Renal pelvis (tissue), 4 donors: Measurements from ENCODE around the gene ITPKB. TPM values are rescaled to one million over a fixed set of nuclear protein-coding genes. Genes with fewer than 3 reads are reported as not detected.

Source experiments
- DNase-seq: peaks from one replicate; pipeline ENCODE4 v3.0.0-alpha.2; 2013
- polyA plus RNA-seq, 3 donors: library from polyadenylated mRNA; unstranded; fragments of 120-200 nt; gene quantifications; one replicate each; pipeline ENCODE4 v1.2.1, GENCODE V29; 2013; ENCODE audit not compliant: insufficient read length in 3 of 3

Gene ITPKB
- polyA plus RNA-seq, 3 donors = 23.8 to 25.5 (median 25.0) TPM

DNA sequence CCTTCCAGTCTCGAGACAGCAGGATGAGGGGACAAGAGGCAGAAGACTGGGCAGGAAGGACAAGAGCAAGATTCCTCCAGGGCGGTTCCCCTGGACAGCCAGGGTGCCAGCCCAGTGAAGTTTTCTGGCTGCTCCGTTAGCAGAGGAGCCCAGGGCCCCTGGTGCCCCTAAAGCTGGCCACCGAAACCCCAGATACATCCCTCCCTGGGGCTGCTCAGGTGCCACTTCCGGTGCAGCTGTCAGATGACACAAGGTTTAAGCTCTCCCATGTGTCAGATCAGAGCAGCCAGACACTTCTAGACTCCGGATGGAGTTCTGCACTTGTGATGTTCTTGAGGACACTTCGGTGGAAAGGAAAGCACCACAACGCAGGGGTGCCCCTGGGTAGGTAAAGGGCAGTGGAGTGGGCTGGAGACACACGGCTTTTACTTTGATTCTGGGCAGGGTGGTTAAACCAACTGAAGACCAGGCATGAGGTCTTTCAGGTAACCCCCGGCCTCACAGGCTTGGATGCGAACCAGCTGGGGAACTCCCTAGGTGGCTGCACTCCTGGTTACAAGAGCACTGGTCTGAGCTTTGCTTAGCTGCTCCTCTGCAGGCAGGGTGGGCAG lies 85.7 kb downstream of the ITPKB start:
- DNase-seq = no peak

DNA sequence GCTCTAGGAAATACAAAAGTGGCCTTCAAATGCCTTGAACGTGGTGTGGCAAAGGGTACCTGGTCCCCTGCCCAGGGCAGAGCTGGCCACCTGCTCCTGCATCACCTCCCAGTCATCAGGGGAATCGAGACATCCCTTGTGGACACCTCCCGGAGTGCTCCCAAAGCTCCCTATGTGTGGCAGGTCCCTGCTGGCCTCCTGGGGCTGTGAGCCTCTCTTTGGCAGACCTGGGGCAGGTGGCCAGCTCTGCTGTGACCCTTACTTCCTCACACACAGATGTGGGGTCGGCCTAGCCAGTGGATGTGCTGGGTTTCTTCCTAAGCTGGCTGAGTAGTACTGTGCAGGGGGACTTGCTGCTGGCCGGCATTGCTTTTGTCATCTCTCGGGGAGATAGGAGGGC lies 86.5 kb downstream of the ITPKB start:
- no peak for DNase-seq

DNA sequence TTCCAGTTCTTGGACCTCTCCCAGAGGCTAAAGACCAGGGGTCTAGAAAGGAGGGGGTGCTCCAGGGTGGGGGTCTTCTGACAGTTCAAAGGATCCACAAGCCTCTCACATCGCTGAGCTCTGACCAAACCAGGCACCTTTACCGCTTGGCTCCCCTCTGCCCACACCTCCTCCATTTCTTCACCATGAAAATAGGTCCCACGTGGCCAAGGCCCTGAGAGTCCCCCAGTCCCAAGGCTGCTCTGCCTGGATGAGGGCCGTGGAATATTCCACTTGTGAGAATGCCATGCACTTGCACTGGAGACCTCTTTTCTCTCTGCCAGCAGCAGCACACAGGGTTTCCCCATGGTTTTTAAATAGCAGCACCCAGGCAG lies 87.4 kb downstream of the ITPKB start:
- no peak for DNase-seq

DNA sequence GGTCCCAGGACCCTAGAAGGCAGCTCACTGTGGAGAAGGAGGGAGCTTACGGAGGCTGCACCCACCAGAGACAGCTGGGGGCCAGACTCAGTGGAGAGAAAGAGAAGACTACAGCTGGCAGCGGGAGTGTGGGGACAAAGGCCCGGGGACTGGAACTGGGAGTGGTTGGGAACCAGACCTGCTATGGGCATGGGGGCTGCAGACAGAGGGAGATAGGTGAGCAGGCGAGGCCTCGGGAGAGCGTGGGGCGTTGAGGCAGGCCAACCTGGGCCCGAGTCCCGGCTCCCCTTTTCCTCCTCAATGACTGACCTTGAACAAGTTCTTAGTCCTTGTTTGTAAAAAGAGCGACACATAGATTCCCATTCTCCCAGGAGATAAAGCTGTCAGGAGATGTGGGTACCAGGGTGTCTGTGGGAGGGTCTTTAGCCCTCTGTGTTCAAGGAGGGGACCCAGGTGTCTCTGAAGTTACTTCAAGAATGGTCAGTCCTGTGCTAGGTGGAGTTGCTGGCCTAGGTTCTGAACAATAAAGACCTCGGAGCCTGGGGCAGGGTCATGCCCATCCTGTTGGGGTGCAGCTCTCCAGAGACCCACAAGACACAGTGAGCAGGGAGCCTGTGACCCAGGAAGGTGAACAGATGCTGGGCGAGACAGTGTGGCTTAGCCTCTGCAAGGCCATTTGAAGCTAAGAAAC lies 87.9 kb downstream of the ITPKB start:
- DNase-seq = no peak

DNA sequence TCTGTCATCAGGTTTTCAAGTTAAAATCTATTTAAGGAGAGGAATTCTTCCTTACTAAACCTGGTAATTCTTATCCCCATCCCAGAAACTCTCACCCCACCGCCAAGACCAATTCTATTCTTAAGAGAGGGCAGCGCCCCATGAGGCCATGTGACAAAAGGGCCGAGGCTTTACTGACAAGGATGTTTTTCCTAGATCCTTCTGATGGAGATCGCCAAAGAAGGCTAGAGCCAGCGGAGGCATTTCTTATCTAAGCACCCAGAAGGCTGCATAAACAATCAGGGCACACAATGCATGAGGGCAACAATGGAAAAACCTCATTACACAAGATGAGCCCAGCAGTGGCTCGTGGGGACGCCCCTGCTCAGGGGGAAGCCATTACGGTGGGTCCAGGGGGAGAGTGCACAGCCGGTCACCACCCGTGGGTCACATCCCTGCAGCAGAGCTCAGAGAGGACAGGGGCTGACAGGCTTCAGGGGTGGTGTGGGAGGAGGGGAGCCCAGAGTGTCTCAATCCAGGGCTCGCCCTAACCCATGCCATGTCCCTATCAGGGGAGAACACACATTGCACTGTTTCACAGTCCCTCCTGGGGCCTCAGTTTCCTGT lies 88.7 kb downstream of the ITPKB start:
- no peak for DNase-seq

DNA sequence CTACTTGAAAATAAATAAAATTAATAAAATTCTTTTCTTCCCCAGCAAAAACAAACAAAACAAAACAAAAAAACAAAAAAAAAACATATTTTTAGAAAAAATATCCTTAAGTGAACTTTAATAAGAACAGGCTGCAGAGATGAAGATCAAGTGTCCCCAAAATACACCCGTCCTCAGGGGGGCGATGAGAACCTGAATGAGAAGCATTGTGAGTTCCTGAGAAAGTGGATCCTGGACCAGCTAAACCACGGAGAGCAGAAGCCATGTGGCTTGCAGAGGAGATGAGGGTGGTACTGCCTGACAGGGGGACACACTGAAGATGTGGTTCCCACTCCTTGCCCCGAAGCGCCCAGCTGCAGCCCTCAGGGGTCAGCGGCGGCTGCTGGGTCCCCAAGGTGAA lies 89.3 kb downstream of the ITPKB start:
- DNase-seq = no peak

DNA sequence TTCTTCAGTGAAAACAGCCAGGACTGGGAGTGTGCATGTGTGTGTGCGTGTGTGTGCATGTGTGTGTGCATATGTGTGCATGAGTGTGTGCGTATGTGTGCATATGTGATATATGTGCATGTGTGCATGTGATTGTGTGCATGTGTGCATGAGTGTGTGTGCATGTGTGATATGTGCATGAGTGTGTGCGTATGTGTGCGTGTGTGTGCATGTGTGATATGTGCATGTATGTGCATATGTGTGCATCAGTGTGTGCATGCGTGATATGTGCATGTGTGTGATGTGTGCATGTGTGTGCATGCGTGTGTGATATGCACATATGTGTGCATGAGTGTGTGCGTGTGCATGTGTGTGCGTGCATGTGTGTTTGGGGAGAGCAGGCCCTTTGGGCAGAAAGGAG lies 89.8 kb downstream of the ITPKB start:
- DNase-seq = no peak

DNA sequence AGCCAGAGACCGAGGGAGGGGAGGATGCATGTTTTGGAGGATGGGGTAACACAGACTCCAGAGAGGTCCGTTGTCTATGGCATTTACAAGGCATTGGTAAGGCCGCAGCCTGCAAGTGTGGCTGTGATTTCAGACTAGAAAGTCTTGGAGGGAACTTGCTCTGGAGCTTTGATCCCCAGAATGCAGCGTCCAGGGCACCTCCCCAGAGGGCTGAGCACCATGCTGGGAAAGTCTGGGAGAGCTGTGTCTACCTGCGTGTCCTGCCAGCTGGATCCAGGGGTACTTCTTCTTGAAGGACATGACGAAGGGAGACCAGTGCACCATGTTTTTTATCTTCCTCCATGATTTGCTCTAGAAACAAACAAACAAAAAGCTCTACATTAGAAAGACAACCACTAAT lies 90.7 kb downstream of the ITPKB start:
- DNase-seq = no peak

DNA sequence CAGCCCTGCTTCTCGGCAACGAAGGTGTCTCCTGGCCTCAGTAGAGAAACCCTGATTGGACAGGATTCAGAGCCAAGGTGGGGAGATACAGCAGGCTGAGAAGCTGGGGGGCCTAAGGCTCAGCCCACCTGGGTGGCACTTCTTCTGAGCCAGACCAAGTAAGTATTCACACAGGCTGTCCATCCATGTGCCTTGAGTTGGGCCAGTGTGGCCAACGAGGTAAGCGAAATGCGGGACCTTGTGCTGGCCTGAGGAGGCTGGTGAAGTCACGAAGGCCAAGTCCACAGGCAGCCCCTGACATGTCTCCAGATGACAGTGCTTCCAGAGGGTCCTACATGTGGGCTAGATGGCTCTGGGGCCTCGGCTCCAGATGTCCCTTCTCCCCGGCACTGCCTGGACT lies 91.4 kb downstream of the ITPKB start:
- DNase-seq = no peak

DNA sequence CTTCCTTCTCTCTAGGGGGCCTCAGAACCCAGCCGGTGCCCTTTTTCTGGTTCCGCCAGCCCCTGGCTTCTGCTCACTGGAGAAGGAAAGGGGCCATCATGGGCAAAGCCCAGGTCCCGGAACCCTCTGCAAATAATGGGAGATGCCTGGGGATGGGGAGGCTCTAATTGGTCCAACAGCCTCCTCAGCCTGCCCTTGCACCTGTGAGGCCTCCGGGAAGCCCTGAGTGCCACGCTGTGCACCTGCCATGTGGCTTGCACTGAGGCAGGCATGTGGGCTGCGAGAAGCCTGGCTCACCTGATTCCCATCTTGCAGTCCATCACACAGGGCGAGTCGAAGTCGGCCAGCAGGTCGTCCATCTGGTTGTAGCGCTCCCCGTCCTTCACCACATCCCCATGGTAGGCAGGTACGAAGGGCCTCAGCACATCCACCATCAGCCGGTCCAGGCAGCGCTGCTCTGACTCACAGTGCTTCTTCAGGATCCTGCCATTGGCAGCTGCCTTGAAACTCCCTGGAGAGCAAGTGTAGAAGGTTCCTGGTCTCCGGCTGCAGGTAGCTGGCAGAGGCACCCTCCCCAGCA lies 92.1 kb downstream of the ITPKB start:
- DNase-seq = no peak

DNA sequence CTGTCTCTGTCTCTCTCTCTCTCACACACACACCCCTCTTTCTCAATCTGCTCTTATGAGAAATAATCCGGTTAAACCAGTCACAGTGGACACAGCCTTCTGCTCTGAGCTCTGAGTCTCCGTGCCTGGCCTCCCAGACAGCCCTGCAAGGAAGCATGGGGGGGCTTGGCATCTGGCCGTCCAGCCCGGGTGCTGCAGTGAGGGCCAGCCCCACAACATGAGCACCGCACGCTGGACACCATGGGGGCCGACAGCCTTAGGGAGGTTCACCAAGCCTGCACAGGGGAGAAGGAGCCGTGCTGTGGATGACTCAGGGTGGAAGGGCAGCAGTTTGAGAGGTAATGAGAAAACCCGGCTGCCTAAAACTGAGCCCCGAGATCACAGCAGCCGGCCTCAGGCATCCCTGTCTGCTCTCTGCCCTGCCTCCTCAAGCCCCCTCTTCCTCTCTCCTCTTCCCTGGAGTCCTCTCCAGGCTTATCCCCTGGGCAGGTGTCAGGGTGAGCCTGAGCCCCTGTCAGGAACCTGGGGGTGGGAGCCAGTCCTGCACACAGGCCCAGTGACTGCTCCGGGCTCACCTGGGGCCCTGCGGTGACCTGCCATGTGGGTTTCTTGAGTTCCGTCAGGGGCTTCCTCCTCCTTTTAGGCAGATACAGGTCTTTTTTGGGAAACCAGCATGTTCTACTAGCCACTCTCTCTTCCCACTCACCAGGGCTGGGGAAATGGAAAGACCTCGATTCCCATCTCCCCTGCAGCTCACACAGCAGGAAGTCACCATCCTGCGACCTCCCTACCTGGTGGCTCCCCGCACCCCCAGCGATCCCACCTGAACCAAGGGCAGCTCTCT lies 92.8 kb downstream of the ITPKB start:
- DNase-seq = no peak

DNA sequence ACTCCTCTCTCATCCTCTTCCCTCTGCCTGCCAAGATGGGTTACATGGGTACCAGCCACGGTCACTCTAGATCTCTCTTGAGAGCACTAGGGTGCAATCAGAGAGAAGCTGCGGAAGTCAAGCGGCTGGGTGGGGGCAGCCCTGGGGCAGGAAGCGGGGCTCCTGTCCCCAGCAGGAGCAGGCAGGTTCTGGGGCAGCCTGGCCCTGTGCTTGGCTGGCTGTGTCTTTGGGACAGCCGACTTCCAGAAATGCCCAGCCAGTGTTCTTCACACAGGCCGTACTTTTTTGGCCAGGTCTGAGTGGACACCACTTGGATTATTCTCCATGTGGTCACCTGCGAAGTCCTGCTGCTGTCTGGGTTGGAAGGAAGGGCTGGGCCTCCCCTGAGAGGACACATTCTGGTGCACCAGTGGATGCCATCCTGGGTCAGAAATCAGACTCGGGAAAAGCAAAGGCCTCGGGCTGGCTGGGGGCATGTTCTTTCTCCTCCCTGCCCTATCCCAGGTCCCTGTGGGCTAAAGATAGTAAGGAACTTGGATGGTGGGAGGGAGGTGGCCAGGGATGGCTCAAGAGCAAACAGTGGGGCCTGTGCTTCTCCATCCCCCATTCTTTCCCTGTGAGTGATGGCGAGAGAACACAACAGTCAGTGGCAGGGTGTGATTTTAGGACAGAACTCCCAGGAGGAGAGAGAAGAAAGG lies 93.7 kb downstream of the ITPKB start:
- DNase-seq = no peak

DNA sequence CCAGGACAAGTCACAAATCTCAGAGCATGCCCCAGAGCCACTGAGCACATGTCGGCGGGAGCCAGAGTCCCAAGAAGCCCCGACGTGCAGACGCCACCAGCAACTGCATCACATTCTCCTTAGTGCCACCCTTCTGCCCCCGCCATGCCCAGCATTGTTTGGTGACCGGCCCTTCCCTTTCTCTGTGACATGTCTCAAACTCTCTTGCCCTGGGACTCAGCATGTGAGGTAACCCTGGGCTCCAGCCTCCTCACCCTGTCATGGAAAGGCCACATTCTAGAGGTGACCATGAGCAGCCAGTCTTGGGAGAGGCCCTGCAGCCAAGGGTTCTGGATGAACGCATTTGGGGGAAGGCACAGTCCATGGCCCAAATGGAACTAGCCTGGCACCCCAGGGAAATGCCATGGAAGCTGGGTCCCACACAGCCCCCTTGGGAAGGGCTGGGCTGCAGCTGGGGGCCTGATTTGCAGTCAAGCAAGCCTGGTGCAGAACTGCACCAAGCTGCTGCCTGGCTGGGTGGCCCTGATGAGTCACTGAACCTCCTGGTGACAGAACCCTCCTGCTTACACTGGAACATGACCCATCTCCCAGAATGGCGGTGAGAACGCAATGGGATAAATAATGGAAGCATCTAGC lies 94.4 kb downstream of the ITPKB start:
- DNase-seq = no peak

DNA sequence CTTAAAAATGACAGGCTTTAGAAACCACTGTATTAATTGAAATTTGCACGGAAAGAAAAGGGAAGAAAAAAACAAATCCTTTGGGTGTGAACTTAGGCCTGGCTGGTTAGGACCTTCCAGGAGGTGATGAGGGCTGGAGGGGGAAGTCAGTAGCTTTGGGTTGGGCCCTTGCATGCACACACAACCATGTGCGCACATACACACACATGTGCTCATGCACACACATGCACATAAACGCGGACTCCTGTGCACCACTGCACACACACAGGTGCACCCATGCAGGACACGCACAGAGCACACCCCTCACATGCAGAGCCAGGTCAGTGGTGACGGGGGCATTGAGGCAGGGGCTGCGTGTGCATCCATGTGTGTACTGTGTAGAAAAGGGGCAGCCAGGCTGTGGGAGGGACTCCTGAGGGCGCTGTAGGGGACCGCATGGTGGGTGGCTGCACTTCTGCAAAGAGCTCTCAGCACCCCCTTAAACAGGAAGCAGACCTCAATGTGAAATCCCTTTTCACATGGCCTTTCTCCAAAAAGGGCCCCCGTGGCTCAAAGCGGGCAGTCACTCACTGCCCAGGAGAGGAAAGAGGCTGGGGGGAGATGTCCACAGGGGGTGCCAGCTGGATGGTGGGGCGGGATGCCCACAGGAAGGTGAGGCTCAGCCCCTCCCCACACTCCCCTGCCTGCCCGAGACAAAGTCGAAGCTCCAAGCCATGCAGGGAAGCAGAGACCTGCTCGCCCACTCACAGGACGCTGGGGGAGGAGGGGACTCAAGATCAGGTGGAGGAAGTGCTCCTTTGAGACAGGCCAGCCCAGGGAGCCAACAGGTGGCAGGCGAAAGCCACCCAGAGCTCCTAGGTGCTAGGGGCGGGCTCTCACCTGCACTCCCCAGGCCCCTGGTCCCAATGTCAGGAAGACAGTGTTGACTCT lies 95.2 kb downstream of the ITPKB start:
- DNase-seq = no peak

DNA sequence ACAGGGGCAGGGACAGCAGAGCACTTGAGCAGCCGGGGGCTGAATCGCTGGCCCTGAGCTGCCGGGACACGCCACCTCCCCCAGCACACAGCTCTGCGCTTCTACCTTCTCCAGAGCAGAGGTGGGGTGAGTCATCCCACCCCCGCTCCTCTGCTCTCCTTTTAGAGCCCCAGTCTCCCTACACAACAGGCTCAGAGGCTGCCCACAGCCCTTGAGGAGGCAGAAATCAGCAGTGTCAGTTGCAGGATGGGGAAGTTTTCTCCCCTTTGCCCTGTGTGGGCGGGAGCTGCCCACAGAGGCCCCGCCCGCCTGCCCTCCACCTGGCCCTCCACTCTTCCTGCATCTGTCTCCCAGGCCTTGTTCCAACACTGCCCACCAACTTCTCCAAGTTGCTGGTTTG lies 95.9 kb downstream of the ITPKB start:
- no peak for DNase-seq

DNA sequence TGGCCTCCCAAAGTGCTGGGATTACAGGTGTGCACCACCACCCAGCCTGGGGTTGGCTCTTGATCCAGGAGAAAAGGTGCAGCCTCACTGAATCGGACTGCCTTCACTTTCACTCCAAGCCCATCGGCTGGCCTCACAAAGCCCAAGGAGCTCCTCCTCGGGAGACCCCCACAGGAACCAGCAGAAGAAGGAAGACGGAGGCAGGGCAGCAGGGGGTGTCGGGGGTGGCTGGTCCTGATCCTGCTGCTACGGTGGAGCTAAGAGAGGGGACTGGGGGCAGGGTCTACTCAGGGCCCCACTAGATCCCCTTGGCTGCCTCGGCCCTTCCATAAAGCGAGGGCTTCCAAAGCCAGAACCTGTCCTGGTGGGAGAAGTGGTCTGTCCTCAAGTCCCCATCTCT lies 96.7 kb downstream of the ITPKB start:
- DNase-seq = no peak

DNA sequence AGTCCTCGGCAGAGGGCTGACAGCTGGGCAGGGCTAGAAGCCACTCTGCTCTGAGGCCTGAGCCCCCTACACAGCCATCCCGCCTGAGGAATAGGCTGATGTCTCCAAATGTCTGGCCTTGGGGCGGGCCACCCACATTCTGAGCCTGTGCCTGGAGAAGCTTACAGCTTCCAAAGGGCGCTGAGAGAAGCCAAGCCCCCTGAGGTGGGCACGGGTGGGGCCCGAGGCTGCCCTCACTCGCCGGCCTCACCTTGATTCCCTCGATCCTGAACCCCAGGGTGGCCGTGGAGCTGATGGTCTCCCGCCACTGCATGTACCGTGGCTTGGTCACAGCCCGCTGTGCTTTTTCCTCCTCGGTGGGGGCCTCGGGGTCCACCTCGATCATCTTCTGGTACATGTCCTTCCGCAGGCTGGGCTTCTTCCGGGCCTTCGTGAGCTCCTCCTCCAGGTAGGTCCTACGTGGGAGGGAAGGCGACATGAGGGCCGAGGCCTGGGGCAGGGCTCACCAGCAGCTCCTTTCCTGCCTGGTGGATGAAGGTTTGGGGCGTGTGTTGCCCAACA lies 97.3 kb downstream of the ITPKB start:
- no peak for DNase-seq

DNA sequence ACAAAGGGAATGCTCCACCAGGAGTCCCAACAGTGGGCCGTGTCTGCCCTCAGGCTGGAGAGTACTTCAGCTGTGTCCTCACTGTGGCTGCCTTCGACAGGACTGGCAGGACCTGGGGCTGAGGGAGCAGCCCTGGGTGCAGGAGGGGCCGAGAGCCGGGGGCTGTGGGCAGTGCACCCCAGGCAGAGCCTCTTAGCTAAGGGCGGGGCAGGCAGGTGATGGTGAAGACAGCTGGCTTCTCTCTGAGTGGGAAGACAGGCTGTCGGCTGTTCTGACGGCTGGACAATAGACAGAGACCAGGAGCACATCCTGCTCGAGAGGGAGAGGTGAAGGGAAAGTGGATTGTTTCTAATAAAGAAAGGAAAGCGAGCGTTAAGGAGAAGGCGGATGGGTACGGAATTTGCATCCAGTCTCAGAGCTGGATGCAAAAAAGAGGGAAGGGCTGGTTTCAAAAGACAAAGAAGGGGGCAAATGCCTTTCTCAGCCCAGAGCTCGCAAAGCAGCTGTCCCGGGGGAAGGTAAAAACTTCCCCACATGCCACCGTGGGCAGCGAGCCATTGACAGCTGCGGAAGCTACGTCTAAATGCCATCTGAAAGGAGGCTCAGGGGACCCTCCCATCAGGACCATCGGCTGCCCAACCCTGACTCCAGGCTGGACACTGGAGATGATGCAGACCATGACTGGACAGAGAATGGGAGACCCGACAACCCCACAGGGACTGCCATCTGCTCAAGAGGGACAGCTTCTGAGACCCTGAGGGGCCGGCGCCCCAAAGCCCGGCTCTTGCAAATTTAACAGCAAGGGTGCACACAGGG lies 98.6 kb downstream of the ITPKB start:
- no peak for DNase-seq

DNA sequence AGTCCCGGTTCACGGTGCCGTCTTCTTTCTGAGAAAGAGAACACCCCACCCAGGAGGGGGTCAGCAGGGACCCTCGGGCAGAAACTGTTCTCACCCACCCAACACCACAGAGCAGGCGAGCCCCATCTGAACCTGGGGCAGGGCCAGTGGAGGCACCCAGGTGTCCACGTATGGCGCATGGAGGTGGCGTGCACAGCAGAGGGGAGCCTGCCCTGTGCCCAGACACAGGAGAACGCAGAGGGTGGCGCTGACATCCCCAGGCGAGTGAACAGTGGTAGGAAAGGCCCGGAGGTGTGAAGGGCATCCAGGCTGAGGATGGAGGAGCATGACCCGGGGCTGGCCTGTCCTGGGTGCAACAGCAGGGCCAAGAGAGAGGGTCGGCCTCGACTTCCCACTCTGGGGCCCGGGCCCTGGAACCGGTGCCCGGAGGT lies 99.4 kb downstream of the ITPKB start:
- no peak for DNase-seq
